Uterus (tissue), 4 donors: Measurements from ENCODE around the gene TOMM20L. TPM values are rescaled to one million over a fixed set of nuclear protein-coding genes. Genes with fewer than 3 reads are reported as not detected.
"Not testable (repeated sequence)": the region's sequence is repeated elsewhere in the genome, so short reads cannot be mapped to it uniquely, and the experiment has no call there.

Experiments used
- DNase-seq, 2 donors: peaks; one replicate each; pipeline ENCODE4 v3.0.0-alpha.2; 2019 to 2020
- H3K27ac ChIP-seq, 2 donors: fragments of 200-600 bp; sonication (generic); 1 replicate in 1 of 2; 2 replicates in 1 of 2; pipeline ENCODE4 v1.5.1; 2016 to 2018
- H3K27me3 ChIP-seq, 2 donors: fragments of 200-600 bp; sonication (generic); one replicate each; pipeline ENCODE4 v1.5.1; 2018 to 2019; ENCODE audit warnings: control low read depth in 1 of 2
- H3K36me3 ChIP-seq, 2 donors: fragments of 200-600 bp; sonication (generic); one replicate each; pipeline ENCODE4 v1.5.1; 2019; ENCODE audit warnings: control low read depth in 1 of 2
- H3K4me1 ChIP-seq, 2 donors: fragments of 200-600 bp; sonication (generic); one replicate each; pipeline ENCODE4 v1.5.1; 2018 to 2019; ENCODE audit warnings: control low read depth in 1 of 2
- H3K4me3 ChIP-seq, 2 donors: fragments of 200-600 bp; sonication (generic); 1 replicate in 1 of 2; 2 replicates in 1 of 2; pipeline ENCODE4 v1.5.1; 2018 to 2019; ENCODE audit warnings: mild to moderate bottlenecking in 1 of 2
- H3K9me3 ChIP-seq, 2 donors: fragments of 200-600 bp; sonication (generic); one replicate each; pipeline ENCODE4 v1.5.1; 2019; ENCODE audit warnings: control low read depth in 1 of 2
- CTCF ChIP-seq, 4 experiments: fragments of 200-600 bp in 2 of 4; fragments of 450-650 bp in 2 of 4; sonication (generic) in 2 of 4; IDR thresholded peaks; one replicate each; pipeline ENCODE4 v1.5.1; 2016 to 2019; ENCODE audit warnings: antibody characterized with exemption in 4 of 4, mild to moderate bottlenecking in 2 of 4, moderate library complexity in 1 of 4
- POLR2A ChIP-seq, 2 donors: fragments of 450-650 bp; IDR thresholded peaks; one replicate each; pipeline ENCODE4 v1.6.1; 2016; ENCODE audit warnings: antibody characterized with exemption in 2 of 2, mild to moderate bottlenecking in 1 of 2, moderate library complexity in 1 of 2
- intact Hi-C: fragments of 100-400 bp; cut with DNase I; formaldehyde crosslinking; loops from one replicate; pipeline ENCODE4 v1.15.1; 2023; ENCODE audit warnings: low total_unique reads
- total RNA-seq, 4 donors: library from RNA; depleted of rRNA in 3 of 4; stranded (reverse); fragments of >200 nt in 3 of 4; gene quantifications; one replicate each; pipeline versions ENCODE4 v1.1.0 to v1.2.4, GENCODE V29; 2014 to 2023
- donor health status: DM: yes; HTN: yes; CAD: no.

Gene TOMM20L
- total RNA-seq, result 10 to 100 TPM in 1 of 4 donors, not detected in 3; 18.7 TPM

- H3K9me3 ChIP-seq, result no peaks in the 10 kb centered on the region
- H3K4me1 ChIP-seq, result no peaks in the 10 kb centered on the region
- H3K27me3 ChIP-seq, result no peaks in the 10 kb centered on the region
- H3K36me3 ChIP-seq, result no peaks in the 10 kb centered on the region
- peak within 1 kb of the TSS; percentile 74 to 83 for H3K27ac ChIP-seq
- peak; percentile 55 to 70 for DNase-seq
- TF ChIP-seq POLR2A (IDR thresholded peaks at IDR 0.05) (peak in 1 of 2 donors; percentile 28), CTCF (IDR thresholded peaks at IDR 0.05) (peak; percentile 53 to 94 (median 84))
- intact Hi-C loops, result no loop called here
- H3K4me3 ChIP-seq, result peak within 1 kb of the TSS; percentile 24 to 56
Observed at GRCh38 chr14:58395812-58396788, at the start of gene TOMM20L. TSS of gene TOMM20L (plus strand) at chr14:58395930. CDS start at chr14:58395958, 28 bp downstream.

- H3K4me3 ChIP-seq, result no peak overlapping the region
- H3K36me3 ChIP-seq, result no peaks in the 10 kb centered on the region
- no peak for TF ChIP-seq POLR2A (IDR thresholded peaks at IDR 0.05)
- no peak for TF ChIP-seq CTCF (IDR thresholded peaks at IDR 0.05)
- H3K4me1 ChIP-seq, result no peaks in the 10 kb centered on the region
- H3K9me3 ChIP-seq, result no peaks in the 10 kb centered on the region
- intact Hi-C loops, result no loop called here
- no peaks in the 10 kb centered on the region for H3K27me3 ChIP-seq
- peak overlapping the region in 1 of 2 donors; percentile 46 for H3K27ac ChIP-seq
- no peak for DNase-seq
Observed at GRCh38 chr14:58353516-58354299, 42.0 kb upstream of the TOMM20L start.

GRCh38 chr14:58354808-58355207 lies 40.9 kb upstream of the TOMM20L start:
- Histone ChIP-seq H3K4me1 (no peaks in the 10 kb centered on the region), H3K36me3 (no peaks in the 10 kb centered on the region), H3K27me3 (no peaks in the 10 kb centered on the region), H3K4me3 (no peak overlapping the region), H3K27ac (no peak overlapping the region), H3K9me3 (no peaks in the 10 kb centered on the region)
- DNase-seq, result no peak
- no peak for TF ChIP-seq CTCF (IDR thresholded peaks at IDR 0.05)
- TF ChIP-seq POLR2A (IDR thresholded peaks at IDR 0.05), result no peak
- intact Hi-C loops, result no loop called here

GRCh38 chr14:58356268-58356667 lies 39.5 kb upstream of the TOMM20L start:
- intact Hi-C loops, result no loop called here
- Histone ChIP-seq H3K9me3 (no peaks in the 10 kb centered on the region), H3K36me3 (no peaks in the 10 kb centered on the region), H3K27me3 (no peaks in the 10 kb centered on the region), H3K27ac (no peak overlapping the region), H3K4me1 (no peaks in the 10 kb centered on the region), H3K4me3 (no peak overlapping the region)
- DNase-seq, result no peak
- TF ChIP-seq CTCF (IDR thresholded peaks at IDR 0.05) (no peak), POLR2A (IDR thresholded peaks at IDR 0.05) (no peak)

GRCh38 chr14:58362272-58362671 lies 33.5 kb upstream of the TOMM20L start:
- H3K4me3 ChIP-seq, intact Hi-C loops, H3K36me3 ChIP-seq, H3K9me3 ChIP-seq, DNase-seq, H3K27ac ChIP-seq, H3K4me1 ChIP-seq, H3K27me3 ChIP-seq: not testable (repeated sequence)
